ENCODE measurements around the gene LKAAEAR1.

LKAAEAR1 gene

GRCh38 chr20:64035066-64035932, 48.9 kb downstream of the LKAAEAR1 start:
- TF ChIP-seq POU2F2 (IDR thresholded peaks at IDR 0.05; ENCODE audit: low read depth, low read length): peak; percentile 9; the same call in 1 of the 2 replicates
- TF ChIP-seq PAX5 (IDR thresholded peaks at IDR 0.05; ENCODE audit: insufficient read depth, low read length, severe bottlenecking): no peak
- TF ChIP-seq TAF1 (IDR thresholded peaks at IDR 0.05; ENCODE audit: low read depth, low read length): no peak
- no peak for TF ChIP-seq SPI1 (IDR thresholded peaks at IDR 0.05; ENCODE audit: low read depth, low read length)
- peak; percentile 7; the same call in 1 of the 2 replicates for TF ChIP-seq POLR2A (IDR thresholded peaks at IDR 0.05; ENCODE audit: low read depth, low read length)
- TF ChIP-seq POLR2AphosphoS5 (IDR thresholded peaks at IDR 0.05; ENCODE audit: low read depth, low read length): peak; percentile 2
- DNase-seq (ENCODE audit: insufficient read length, low spot score) (no peak), FAIRE-seq (no peak)

GRCh38 chr20:64033981-64034493, 50.2 kb downstream of the LKAAEAR1 start:
- no peak for FAIRE-seq
- no peak for DNase-seq (ENCODE audit: insufficient read length, low spot score)
- no peak for TF ChIP-seq PAX5 (IDR thresholded peaks at IDR 0.05; ENCODE audit: insufficient read depth, low read length, severe bottlenecking)
- peak; percentile 33; the same call in 1 of the 2 replicates for TF ChIP-seq POLR2AphosphoS5 (IDR thresholded peaks at IDR 0.05; ENCODE audit: low read depth, low read length)
- no peak for TF ChIP-seq SPI1 (IDR thresholded peaks at IDR 0.05; ENCODE audit: low read depth, low read length)
